Osteocyte (in vitro differentiated cells): ENCODE results near the gene VWA5B1. TPM values are rescaled to one million over a fixed set of nuclear protein-coding genes. Genes with fewer than 3 reads are reported as not detected.
"Not testable (repeated sequence)": the region's sequence is repeated elsewhere in the genome, so short reads cannot be mapped to it uniquely, and the experiment has no call there.

ENCODE experiments used
- DNase-seq: peaks from one replicate; pipeline ENCODE4 v3.0.0; 2021; ENCODE audit warnings: mixed read lengths; ENCODE audit not compliant: unreplicated experiment; ENCODE audit errors: extremely low spot score
- H3K27ac Mint-ChIP-seq: one replicate; pipeline ENCODE4 v1.8.0; 2021; ENCODE audit warnings: mild to moderate bottlenecking, mixed read lengths; ENCODE audit not compliant: unreplicated experiment
- H3K27me3 Mint-ChIP-seq: one replicate; pipeline ENCODE4 v1.8.0; 2021; ENCODE audit warnings: mixed read lengths; ENCODE audit not compliant: unreplicated experiment
- H3K36me3 Mint-ChIP-seq: one replicate; pipeline ENCODE4 v1.8.0; 2021; ENCODE audit warnings: mixed read lengths; ENCODE audit not compliant: unreplicated experiment
- H3K4me1 Mint-ChIP-seq: one replicate; pipeline ENCODE4 v1.8.0; 2021; ENCODE audit warnings: mixed read lengths; ENCODE audit not compliant: unreplicated experiment
- H3K4me3 Mint-ChIP-seq: one replicate; pipeline ENCODE4 v1.8.0; 2021; ENCODE audit warnings: mild to moderate bottlenecking, moderate library complexity, mixed read lengths; ENCODE audit not compliant: unreplicated experiment
- H3K9me3 Mint-ChIP-seq: one replicate; pipeline ENCODE4 v1.8.0; 2021; ENCODE audit warnings: mixed read lengths; ENCODE audit not compliant: unreplicated experiment
- total RNA-seq: library from RNA; stranded (reverse); gene quantifications from 2 replicates; pipeline ENCODE4 v1.2.1, GENCODE V29; 2021
- TF ChIP-seq, protein P1 (sequence below): fragments of 200-600 bp; sonication (generic); IDR thresholded peaks from 2 replicates; pipeline ENCODE4 v1.5.0; 2021; ENCODE audit warnings: antibody characterized with exemption, mild to moderate bottlenecking, moderate library complexity

Gene VWA5B1
- total RNA-seq, 1 donor from 2014 or later = not detected

DNA sequence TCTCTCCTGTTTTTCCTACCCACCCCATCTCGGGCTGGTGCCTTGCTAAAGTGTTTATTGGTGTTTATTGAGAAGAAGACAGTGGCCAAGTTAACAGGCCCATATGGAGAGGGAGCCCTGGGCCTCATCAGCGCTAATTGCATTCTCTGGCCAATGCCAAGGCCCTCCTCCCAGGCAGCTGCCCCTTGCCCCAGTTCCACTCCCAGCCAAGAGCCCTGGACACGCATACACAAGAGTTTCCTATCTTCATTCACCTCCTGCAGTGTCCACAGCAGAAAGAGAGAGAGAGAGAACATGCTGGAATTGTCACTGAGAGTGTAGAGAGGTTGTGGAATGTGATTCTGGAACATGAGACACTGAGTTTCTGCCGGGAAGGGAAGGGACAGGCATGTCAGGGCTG lies 25.4 kb upstream of the VWA5B1 start:
- Mint-ChIP-seq H3K36me3 (no peaks in the 10 kb centered on the region), H3K27ac (no peak overlapping the region), H3K4me1 (no peaks in the 10 kb centered on the region), H3K27me3 (peaks cover 6% of the 10 kb centered on the region), H3K4me3 (no peak overlapping the region), H3K9me3 (no peaks in the 10 kb centered on the region)
- TF ChIP-seq, protein P1, sequence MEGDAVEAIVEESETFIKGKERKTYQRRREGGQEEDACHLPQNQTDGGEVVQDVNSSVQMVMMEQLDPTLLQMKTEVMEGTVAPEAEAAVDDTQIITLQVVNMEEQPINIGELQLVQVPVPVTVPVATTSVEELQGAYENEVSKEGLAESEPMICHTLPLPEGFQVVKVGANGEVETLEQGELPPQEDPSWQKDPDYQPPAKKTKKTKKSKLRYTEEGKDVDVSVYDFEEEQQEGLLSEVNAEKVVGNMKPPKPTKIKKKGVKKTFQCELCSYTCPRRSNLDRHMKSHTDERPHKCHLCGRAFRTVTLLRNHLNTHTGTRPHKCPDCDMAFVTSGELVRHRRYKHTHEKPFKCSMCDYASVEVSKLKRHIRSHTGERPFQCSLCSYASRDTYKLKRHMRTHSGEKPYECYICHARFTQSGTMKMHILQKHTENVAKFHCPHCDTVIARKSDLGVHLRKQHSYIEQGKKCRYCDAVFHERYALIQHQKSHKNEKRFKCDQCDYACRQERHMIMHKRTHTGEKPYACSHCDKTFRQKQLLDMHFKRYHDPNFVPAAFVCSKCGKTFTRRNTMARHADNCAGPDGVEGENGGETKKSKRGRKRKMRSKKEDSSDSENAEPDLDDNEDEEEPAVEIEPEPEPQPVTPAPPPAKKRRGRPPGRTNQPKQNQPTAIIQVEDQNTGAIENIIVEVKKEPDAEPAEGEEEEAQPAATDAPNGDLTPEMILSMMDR = no peak
- no peak for DNase-seq

DNA sequence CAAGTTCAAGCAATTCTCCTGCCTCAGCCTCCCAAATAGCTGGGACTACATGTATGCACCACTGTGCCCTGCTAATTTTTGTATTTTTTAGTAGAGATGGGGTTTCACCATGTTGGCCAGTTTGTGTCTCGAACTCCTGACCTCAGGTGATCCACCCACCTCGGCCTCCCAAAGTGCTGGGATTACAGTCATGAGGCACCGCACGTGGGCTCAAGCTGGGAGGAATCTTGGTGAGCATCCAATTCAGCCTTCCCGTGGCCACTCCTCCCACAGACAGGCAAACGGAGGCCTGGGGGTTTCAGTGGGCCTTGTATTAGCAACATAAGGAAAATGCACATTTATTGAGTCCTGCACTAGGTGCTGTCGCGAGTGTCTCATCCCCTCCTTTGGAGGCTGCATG lies 24.5 kb upstream of the VWA5B1 start:
- Mint-ChIP-seq H3K27me3 (peaks cover 6% of the 10 kb centered on the region), H3K4me1 (no peaks in the 10 kb centered on the region), H3K36me3 (no peaks in the 10 kb centered on the region), H3K9me3 (peaks cover 9% of the 10 kb centered on the region), H3K4me3 (no peak overlapping the region), H3K27ac (no peak overlapping the region)
- no peak for DNase-seq
- TF ChIP-seq, protein P1 = no peak

DNA sequence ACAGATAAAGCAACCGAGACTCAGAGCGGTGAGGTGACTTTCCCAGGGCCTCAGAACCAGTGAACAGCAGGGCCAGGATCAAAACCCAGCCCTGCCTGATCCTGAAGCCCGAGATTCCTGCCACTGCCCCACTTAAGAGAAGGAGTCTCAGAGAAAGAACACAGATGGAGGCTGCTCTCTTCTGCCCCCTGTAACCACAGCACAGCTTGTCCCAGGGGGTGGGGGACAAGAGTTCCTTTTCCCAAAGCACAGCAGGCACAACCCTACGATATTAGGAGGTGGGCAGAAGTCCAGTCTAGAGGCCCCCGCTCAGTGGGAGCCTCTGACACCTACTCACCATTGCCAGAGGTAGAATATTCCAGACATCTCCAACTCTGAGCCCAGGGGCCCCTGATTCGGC lies 24.0 kb upstream of the VWA5B1 start:
- no peak for DNase-seq
- Mint-ChIP-seq H3K4me1 (no peaks in the 10 kb centered on the region), H3K36me3 (no peaks in the 10 kb centered on the region), H3K27ac (no peak overlapping the region), H3K4me3 (no peak overlapping the region), H3K27me3 (peaks cover 6% of the 10 kb centered on the region), H3K9me3 (peaks cover 14% of the 10 kb centered on the region)
- TF ChIP-seq, protein P1 = no peak

DNA sequence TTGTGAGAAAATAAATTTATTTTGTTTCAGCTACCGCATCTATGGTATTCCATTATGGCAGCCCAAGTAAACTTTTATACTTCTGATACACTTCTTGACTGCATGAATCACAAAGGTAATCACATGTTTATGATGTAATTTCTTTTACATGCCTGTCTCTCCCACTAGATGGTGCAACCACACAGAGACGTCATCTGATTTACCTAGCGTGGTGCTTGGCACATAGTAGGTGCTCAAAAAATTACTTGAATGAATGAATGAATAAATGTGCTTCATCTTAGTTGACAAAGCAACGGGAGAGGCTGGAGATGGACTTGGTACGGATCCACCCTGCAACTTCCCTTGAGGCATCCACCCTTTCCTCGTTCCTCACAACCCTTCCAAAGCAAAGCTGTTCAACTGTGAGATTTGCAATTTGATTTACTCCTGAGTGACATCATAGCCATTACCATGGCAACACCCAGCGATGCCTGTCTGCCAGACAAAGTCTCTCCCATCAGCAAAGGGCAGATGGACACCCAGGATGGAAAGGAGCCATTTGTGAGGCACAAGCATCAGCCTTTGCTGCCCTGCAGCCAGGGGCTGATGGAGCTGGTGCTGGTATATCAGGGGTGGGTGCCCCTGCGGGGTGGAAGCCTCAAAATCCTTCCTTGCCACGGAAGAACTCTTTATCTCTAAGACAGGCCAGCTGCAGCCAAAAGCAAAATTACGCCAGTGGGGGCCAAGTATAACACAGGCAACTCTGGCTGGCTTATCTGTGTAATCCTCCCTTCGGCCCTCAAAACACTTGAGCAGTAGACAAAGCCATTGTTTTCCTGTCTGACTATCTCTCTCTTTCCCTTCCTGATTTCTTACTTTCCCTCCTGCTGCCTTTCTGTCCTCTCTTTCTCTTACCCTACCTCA lies 18.9 kb upstream of the VWA5B1 start:
- Mint-ChIP-seq H3K36me3 (no peaks in the 10 kb centered on the region), H3K27ac (no peak overlapping the region), H3K4me3 (no peak overlapping the region), H3K9me3 (peaks cover 14% of the 10 kb centered on the region), H3K27me3 (no peaks in the 10 kb centered on the region), H3K4me1 (no peaks in the 10 kb centered on the region)
- no peak for DNase-seq
- TF ChIP-seq, protein P1 = no peak

DNA sequence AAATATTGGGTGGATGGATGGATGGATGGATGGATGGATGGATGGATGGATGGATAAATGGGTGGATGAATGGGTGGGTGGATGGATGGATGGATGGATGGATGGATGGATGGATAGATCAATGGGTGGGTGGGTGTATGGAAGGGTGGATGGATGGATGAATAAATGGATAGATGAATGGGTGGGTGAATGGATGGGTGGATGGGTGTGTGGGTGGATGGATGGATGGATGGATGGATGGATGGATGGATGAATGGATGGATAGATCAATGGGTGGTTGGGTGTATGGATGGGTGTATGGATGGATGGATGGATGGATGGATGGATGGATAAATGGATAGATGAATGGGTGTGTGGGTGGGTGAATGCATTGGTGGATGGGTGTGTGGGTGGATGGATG lies 17.0 kb upstream of the VWA5B1 start:
- not testable (repeated sequence) for H3K27ac Mint-ChIP-seq

More for the DNA sequence above, 17.0 kb upstream of the VWA5B1 start:
- DNase-seq, H3K4me1 Mint-ChIP-seq, H3K36me3 Mint-ChIP-seq, H3K4me3 Mint-ChIP-seq, H3K27me3 Mint-ChIP-seq: not testable (repeated sequence)
- H3K9me3 Mint-ChIP-seq = peaks cover 14% of the 10 kb centered on the region
